Measurements from ENCODE around the gene CMYA5. TPM values are rescaled to one million over a fixed set of nuclear protein-coding genes. Genes with fewer than 3 reads are reported as not detected.
A peak's percentile ranks its signal among the peaks of the same experiment; 100 is the strongest.
"Not testable (repeated sequence)": the region's sequence is repeated elsewhere in the genome, so short reads cannot be mapped to it uniquely, and the experiment has no call there.

The CMYA5 gene
- polyA plus RNA-seq (ENCODE audit: insufficient read length in 10 of 10): 100 to 1,000 TPM in 9 of 10 donors, 10 to 100 TPM in 1; 90.2 to 307 (median 175) TPM
- long read RNA-seq, donor 1, partial matches to known transcripts: 76 of 76 reads
- long read RNA-seq, donor 1, other reads (novel, unspliced or antisense): 0 of 76 reads
- long read RNA-seq, donor 2, partial matches to known transcripts: 84 of 84 reads
- long read RNA-seq, donor 2, other reads (novel, unspliced or antisense): 0 of 84 reads
- long read RNA-seq, donor 3: 0 reads
- long read RNA-seq, donor 4, partial matches to known transcripts: 37 of 37 reads
- long read RNA-seq, donor 4, other reads (novel, unspliced or antisense): 0 of 37 reads
- long read RNA-seq, donor 5, partial matches to known transcripts: 61 of 61 reads
- long read RNA-seq, donor 5, other reads (novel, unspliced or antisense): 0 of 61 reads
- long read RNA-seq, donor 6, partial matches to known transcripts: 111 of 111 reads
- long read RNA-seq, donor 6, other reads (novel, unspliced or antisense): 0 of 111 reads
- long read RNA-seq, donor 7, partial matches to known transcripts: 30 of 30 reads
- long read RNA-seq, donor 7, other reads (novel, unspliced or antisense): 0 of 30 reads
- long read RNA-seq, donor 8, partial matches to known transcripts: 36 of 36 reads
- long read RNA-seq, donor 8, other reads (novel, unspliced or antisense): 0 of 36 reads
- long read RNA-seq, donor 9, partial matches to known transcripts: 7 of 7 reads
- long read RNA-seq, donor 9, other reads (novel, unspliced or antisense): 0 of 7 reads

DNA sequence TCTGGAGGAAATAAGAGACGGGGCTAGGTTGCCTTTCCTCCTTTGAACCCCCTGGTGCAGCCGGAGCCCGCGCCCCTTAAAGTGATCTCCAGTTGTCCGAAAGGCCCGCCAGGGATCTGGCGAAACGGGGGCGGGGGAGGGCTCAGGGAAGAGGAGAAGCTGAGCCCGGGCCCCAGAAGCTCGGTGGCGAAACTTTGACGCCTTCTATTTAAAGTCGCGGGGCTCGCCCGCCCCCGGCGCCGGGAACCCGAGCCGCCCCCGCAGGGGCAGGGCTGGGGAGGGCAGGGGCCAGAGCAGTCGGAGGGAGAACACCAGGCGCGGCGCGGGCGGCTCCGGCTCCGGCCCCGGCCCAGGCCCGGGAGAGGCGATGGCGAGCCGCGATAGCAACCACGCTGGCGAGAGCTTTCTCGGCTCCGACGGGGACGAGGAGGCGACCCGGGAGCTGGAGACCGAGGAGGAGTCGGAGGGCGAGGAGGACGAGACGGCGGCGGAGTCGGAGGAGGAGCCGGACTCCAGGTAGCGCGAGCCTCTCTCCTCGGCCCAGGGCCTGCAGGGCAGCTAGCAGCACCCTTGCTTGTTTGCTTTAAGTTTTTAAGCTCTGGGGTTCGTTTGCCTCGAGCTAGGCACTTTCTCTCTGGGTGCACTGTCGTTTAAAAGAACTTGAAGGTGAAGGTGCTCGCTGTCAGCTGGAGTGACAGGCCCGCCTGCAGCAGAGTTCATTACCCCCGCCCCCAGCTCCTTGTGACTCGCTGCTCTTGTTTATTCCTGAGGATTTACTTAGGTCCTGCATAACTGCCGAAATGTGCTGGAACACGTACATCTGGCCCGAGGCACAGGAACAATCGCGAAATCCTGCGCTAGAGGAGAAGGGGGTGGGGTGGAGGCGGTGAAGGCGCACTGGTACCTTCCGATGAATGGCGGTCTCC, at the start of gene CMYA5:
CMYA5 (plus strand) TSS at position 296 of the 926 bp plus-strand sequence; CDS start at position 368, 72 bp downstream.
- DNase-seq: peak; percentile 49 to 82 (median 58)

DNA sequence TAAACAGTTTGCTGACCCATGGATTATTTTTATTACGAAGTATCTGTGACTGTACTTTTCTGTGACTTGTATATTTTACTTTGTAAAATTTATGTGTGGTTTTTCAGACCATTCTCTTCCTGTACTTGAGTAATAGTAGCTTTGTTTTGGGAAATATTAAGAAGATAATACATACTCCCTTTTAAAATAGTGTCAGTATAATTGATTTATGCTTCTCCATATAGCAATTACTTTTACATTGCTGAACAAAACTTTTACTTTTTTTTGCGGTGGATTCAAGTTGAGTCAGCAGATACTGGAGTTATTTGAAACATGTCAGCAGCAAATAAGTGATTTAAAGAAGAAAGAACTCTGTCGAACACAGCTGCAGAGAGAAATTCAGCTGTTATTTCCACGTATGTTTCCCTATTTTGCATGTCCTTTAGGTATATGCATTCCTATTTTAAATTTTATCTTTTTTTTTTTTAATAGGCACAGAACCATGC, 49.0 kb upstream of the CMYA5 start:
- no peak for DNase-seq

DNA sequence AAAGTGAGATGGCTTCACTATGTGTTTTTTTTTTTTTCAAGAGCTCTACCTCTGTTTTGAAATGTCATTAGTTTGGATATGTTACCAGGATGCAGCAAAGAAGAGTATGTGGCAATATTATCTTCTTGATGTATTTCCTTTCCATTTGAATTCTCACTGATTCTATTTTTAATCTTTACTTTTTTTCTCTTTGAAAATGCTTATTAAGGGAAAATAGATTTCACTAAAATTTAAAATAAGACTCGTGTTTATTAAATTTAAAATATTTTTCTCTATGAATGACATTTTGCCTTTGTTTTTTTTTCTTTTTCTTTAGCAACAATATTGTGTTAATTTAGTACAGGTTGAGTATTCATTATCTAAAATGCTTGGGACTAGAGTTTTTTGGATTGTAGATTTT, 48.2 kb upstream of the CMYA5 start:
- no peak for DNase-seq

GRCh38 chr5:79642210-79642609, 47.4 kb upstream of the CMYA5 start:
- DNase-seq: no peak

GRCh38 chr5:79653843-79654242, 35.8 kb upstream of the CMYA5 start:
- DNase-seq: no peak

DNA sequence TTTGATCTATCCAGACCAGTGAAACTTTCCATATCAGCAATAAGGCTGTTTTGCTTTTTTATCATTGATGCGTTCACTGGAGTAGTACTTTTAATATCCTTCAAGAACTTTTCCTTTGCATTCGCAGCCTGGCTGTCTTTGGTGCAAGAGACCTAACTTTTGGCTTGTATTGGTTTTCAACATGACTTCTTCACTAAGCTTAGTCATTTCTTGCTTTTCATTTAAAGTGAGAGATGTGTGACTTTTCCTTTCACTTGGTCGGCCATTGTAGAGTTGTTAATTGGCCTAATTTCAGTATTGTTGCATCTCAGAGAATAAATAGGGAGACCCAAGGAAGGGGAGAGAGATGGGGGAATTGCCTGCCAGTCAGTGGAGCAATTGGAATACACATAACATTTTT, 26.4 kb upstream of the CMYA5 start:
- DNase-seq: no peak

- no peak for DNase-seq
Measured at GRCh38 chr5:79666758-79667157, 22.9 kb upstream of the CMYA5 start.

- no peak for DNase-seq
Measured at GRCh38 chr5:79672392-79672791, 17.2 kb upstream of the CMYA5 start.

GRCh38 chr5:79676354-79676753, 13.3 kb upstream of the CMYA5 start:
- not testable (repeated sequence) for DNase-seq

- not testable (repeated sequence) for DNase-seq
Measured at GRCh38 chr5:79682102-79682501, 7.5 kb upstream of the CMYA5 start.

- DNase-seq: no peak
Measured at GRCh38 chr5:79684782-79685181, 4.9 kb upstream of the CMYA5 start.

DNA sequence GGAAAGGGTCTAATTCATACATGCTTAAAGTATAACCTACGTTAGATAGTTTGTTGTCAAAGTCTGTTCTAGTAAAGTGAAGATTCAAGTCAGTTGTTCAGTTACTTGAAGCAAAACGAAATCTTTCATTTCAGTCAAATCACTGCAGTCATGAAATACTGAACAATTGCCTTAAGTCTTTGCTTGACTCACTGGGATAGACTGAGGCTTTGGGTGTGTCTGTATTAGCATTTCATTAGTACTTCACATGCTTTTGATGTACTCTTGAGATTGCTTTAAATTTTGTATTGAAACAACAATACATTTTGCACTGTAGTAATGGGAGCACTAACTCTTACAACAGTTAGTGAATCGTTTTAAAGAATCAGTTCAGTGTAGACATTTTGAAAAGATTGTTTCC, 4.0 kb upstream of the CMYA5 start:
- no peak for DNase-seq

DNA sequence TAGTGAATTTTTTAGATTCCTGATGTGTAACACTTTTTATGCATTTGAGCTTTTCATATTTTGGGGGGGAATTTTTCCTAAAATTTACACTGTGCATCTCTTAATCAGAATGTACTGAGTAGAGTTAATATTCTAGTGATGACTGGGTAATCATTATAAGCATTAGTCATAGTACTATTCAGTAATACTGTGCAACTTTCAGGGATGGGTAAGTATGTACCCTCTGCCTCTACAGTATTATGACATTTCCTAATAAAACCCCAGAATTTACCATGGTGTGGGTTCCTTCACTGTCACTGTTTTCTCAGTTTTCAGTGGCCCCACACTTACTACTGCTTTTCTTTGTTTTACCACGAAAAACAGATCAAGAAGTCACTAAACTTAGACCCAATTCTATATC, 2.8 kb upstream of the CMYA5 start:
- no peak for DNase-seq

- no peak for DNase-seq
Measured at GRCh38 chr5:79687889-79688288, 1.7 kb upstream of the CMYA5 start.

- no peak for DNase-seq
Measured at GRCh38 chr5:79691007-79691406, 1.4 kb downstream of the CMYA5 start.

GRCh38 chr5:79692596-79692995, 3.0 kb downstream of the CMYA5 start:
- no peak for DNase-seq

DNA sequence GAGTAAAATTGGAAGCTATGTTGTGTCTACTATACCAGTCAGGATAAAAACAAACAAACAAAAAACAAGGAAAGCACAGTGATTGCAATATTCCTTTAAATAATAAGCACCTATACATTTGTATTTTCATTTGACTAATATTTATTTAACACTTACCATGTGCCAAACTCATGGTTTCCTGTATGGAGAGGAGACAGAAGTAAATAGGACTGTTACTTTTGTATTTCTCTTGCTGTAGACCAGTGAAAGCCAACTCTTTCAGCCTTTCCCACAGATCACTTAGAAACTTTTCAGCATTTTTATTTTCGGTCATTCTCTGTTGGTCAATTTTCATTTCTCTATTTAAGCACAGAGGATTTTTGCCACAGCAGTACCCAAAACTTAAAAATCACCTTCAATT, 4.5 kb downstream of the CMYA5 start:
- DNase-seq: no peak

GRCh38 chr5:79694652-79695051, 5.0 kb downstream of the CMYA5 start:
- peak in 2 of 3 donors; percentile 11 to 16 for DNase-seq

- DNase-seq: no peak
Measured at GRCh38 chr5:79695526-79695925, 5.9 kb downstream of the CMYA5 start.

- DNase-seq: peak in 1 of 3 donors; percentile 23
Measured at GRCh38 chr5:79697222-79698170, 7.9 kb downstream of the CMYA5 start.
